Neural cell (in vitro differentiated cells): Measurements from ENCODE around the gene HNRNPF. TPM values are rescaled to one million over a fixed set of nuclear protein-coding genes. Genes with fewer than 3 reads are reported as not detected.
A peak's percentile ranks its signal among the peaks of the same experiment; 100 is the strongest.
"Not testable (repeated sequence)": the region's sequence is repeated elsewhere in the genome, so short reads cannot be mapped to it uniquely, and the experiment has no call there.

Source experiments
- H2AFZ ChIP-seq: fragments of 200-600, 300-800 bp; sonication (generic), shearing (Covaris generic); 2 replicates; pipeline ENCODE4 v1.6.0; 2014; ENCODE audit warnings: low read depth, mild to moderate bottlenecking, antibody characterized with exemption, low read length, moderate library complexity
- H3F3A ChIP-seq: fragments of 200-600 bp; shearing (Covaris generic); 2 replicates; pipeline ENCODE4 v1.6.1; 2016; ENCODE audit warnings: mild to moderate bottlenecking, moderate library complexity, mixed read lengths, antibody characterized with exemption, low read length; ENCODE audit not compliant: insufficient read depth, poor library complexity, severe bottlenecking
- H3K27ac ChIP-seq: fragments of 200-600, 300-800 bp; sonication (generic), shearing (Covaris generic); 2 replicates; pipeline ENCODE4 v1.5.1; 2014; ENCODE audit warnings: mild to moderate bottlenecking, low read length, moderate library complexity
- H3K27me3 ChIP-seq: fragments of 300-800, 200-600 bp; sonication (generic), shearing (Covaris generic); 2 replicates; pipeline ENCODE4 v1.6.0; 2014; ENCODE audit warnings: mild to moderate bottlenecking, low read depth, low read length, moderate library complexity; ENCODE audit not compliant: insufficient read depth
- H3K36me3 ChIP-seq: fragments of 300-800, 200-600 bp; sonication (generic), shearing (Covaris generic); 2 replicates; pipeline ENCODE4 v1.5.1; 2014; ENCODE audit warnings: mild to moderate bottlenecking, antibody characterized with exemption, low read length, moderate library complexity; ENCODE audit not compliant: insufficient read depth
- H3K4me2 ChIP-seq: fragments of 300-800, 200-600 bp; sonication (generic), shearing (Covaris generic); 2 replicates; pipeline ENCODE4 v1.6.0; 2014; ENCODE audit warnings: mild to moderate bottlenecking, low read length
- H3K4me3 ChIP-seq: fragments of 300-800, 200-600 bp; sonication (generic), shearing (Covaris generic); 2 replicates; pipeline ENCODE4 v1.5.1; 2014; ENCODE audit warnings: mild to moderate bottlenecking, low read length, moderate library complexity
- H3K79me2 ChIP-seq: fragments of 200-600 bp; shearing (Covaris generic); replicated peaks from 2 replicates; pipeline ENCODE4 v1.6.0; 2014; ENCODE audit warnings: mild to moderate bottlenecking, low read length, moderate library complexity; ENCODE audit not compliant: insufficient read depth
- H3K9ac ChIP-seq: fragments of 300-800, 200-600 bp; sonication (generic), shearing (Covaris generic); 2 replicates; pipeline ENCODE4 v1.6.1; 2016; ENCODE audit warnings: mild to moderate bottlenecking, low read length, mixed read lengths
- H3K9me2 ChIP-seq: fragments of 200-600 bp; shearing (Covaris generic); 2 replicates; pipeline ENCODE4 v1.6.1; 2016; ENCODE audit warnings: mild to moderate bottlenecking, low read length, mixed read lengths; ENCODE audit not compliant: insufficient read depth
- H3K9me3 ChIP-seq: fragments of 200-600, 300-800 bp; sonication (generic), shearing (Covaris generic); 2 replicates; pipeline ENCODE4 v1.6.1; 2016; ENCODE audit warnings: mild to moderate bottlenecking, mixed run types, low read length, moderate library complexity, mixed read lengths
- H4K20me1 ChIP-seq: fragments of 200-600 bp; shearing (Covaris generic); 2 replicates; pipeline ENCODE4 v1.6.1; 2016; ENCODE audit warnings: mild to moderate bottlenecking, mixed run types; ENCODE audit not compliant: insufficient read depth
- EP300 ChIP-seq: fragments of 450-650 bp; conservative IDR thresholded peaks from 2 replicates; pipeline ENCODE4 v1.6.1; 2014; ENCODE audit warnings: antibody characterized with exemption, mild to moderate bottlenecking, moderate library complexity; ENCODE audit not compliant: poor library complexity, severe bottlenecking
- EZH2 ChIP-seq: fragments of 200-600, 300-800 bp; shearing (Covaris generic), sonication (generic); IDR thresholded peaks from 2 replicates; pipeline ENCODE4 v1.6.1; 2014; ENCODE audit warnings: antibody characterized with exemption, low read length, borderline replicate concordance, mild to moderate bottlenecking; ENCODE audit not compliant: insufficient read depth, poor library complexity, severe bottlenecking
- MXI1 ChIP-seq: fragments of 450-650 bp; conservative IDR thresholded peaks from 2 replicates; pipeline ENCODE4 v1.6.1; 2014; ENCODE audit warnings: antibody characterized with exemption, mild to moderate bottlenecking; ENCODE audit not compliant: poor library complexity, severe bottlenecking
- POLR2AphosphoS5 ChIP-seq: IDR thresholded peaks from 2 replicates; pipeline ENCODE4 v1.6.1; 2012
- RAD21 ChIP-seq: fragments of 450-650 bp; conservative IDR thresholded peaks from 2 replicates; pipeline ENCODE4 v1.6.1; 2014; ENCODE audit warnings: antibody characterized with exemption, mild to moderate bottlenecking, moderate library complexity
- SMC3 ChIP-seq: fragments of 450-650 bp; conservative IDR thresholded peaks from 2 replicates; pipeline ENCODE4 v1.6.1; 2014; ENCODE audit warnings: antibody characterized with exemption, mild to moderate bottlenecking, moderate library complexity; ENCODE audit not compliant: poor library complexity
- TAF1 ChIP-seq: IDR thresholded peaks from 2 replicates; pipeline ENCODE4 v1.6.1; 2012; ENCODE audit warnings: low read depth
- polyA plus RNA-seq: library from polyadenylated mRNA; depleted of rRNA; stranded (reverse); fragments of >200 nt; gene quantifications from 2 replicates; pipeline ENCODE4 v1.2.3, GENCODE V29; 2014
- TF ChIP-seq, protein P1 (sequence below): IDR thresholded peaks from 2 replicates; pipeline ENCODE4 v1.6.1; 2012; ENCODE audit warnings: borderline replicate concordance
- TF ChIP-seq, protein P2 (sequence below): fragments of 450-650 bp; IDR thresholded peaks from 2 replicates; pipeline ENCODE4 v1.5.1; 2014; ENCODE audit warnings: antibody characterized with exemption, mild to moderate bottlenecking, moderate library complexity; ENCODE audit not compliant: poor library complexity, severe bottlenecking

HNRNPF gene
- polyA plus RNA-seq, 1 donor from 2014 or later = 65.0 TPM

- no peak overlapping the region for H2AFZ ChIP-seq
- no peaks in the 10 kb centered on the region for H3K36me3 ChIP-seq
- TF ChIP-seq, protein P1, sequence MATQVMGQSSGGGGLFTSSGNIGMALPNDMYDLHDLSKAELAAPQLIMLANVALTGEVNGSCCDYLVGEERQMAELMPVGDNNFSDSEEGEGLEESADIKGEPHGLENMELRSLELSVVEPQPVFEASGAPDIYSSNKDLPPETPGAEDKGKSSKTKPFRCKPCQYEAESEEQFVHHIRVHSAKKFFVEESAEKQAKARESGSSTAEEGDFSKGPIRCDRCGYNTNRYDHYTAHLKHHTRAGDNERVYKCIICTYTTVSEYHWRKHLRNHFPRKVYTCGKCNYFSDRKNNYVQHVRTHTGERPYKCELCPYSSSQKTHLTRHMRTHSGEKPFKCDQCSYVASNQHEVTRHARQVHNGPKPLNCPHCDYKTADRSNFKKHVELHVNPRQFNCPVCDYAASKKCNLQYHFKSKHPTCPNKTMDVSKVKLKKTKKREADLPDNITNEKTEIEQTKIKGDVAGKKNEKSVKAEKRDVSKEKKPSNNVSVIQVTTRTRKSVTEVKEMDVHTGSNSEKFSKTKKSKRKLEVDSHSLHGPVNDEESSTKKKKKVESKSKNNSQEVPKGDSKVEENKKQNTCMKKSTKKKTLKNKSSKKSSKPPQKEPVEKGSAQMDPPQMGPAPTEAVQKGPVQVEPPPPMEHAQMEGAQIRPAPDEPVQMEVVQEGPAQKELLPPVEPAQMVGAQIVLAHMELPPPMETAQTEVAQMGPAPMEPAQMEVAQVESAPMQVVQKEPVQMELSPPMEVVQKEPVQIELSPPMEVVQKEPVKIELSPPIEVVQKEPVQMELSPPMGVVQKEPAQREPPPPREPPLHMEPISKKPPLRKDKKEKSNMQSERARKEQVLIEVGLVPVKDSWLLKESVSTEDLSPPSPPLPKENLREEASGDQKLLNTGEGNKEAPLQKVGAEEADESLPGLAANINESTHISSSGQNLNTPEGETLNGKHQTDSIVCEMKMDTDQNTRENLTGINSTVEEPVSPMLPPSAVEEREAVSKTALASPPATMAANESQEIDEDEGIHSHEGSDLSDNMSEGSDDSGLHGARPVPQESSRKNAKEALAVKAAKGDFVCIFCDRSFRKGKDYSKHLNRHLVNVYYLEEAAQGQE = no peak
- no peak for TF ChIP-seq EP300
- no peak for TF ChIP-seq SMC3
- TF ChIP-seq EZH2 = no peak
- TF ChIP-seq, protein P2, sequence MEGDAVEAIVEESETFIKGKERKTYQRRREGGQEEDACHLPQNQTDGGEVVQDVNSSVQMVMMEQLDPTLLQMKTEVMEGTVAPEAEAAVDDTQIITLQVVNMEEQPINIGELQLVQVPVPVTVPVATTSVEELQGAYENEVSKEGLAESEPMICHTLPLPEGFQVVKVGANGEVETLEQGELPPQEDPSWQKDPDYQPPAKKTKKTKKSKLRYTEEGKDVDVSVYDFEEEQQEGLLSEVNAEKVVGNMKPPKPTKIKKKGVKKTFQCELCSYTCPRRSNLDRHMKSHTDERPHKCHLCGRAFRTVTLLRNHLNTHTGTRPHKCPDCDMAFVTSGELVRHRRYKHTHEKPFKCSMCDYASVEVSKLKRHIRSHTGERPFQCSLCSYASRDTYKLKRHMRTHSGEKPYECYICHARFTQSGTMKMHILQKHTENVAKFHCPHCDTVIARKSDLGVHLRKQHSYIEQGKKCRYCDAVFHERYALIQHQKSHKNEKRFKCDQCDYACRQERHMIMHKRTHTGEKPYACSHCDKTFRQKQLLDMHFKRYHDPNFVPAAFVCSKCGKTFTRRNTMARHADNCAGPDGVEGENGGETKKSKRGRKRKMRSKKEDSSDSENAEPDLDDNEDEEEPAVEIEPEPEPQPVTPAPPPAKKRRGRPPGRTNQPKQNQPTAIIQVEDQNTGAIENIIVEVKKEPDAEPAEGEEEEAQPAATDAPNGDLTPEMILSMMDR = no peak
- no peak for TF ChIP-seq TAF1
- TF ChIP-seq RAD21 = no peak
- no peak for TF ChIP-seq POLR2AphosphoS5
- no peak for TF ChIP-seq MXI1
- peaks cover 25% of the 10 kb centered on the region for H3K79me2 ChIP-seq
- no peak overlapping the region for H3K27ac ChIP-seq
- H3K4me2 ChIP-seq = no peak overlapping the region
- no peaks in the 10 kb centered on the region for H4K20me1 ChIP-seq
- H3K9ac ChIP-seq = no peak overlapping the region
- no peaks in the 10 kb centered on the region for H3F3A ChIP-seq
- no peaks in the 10 kb centered on the region for H3K9me2 ChIP-seq
- no peaks in the 10 kb centered on the region for H3K27me3 ChIP-seq
- H3K9me3 ChIP-seq = no peaks in the 10 kb centered on the region
- peak overlapping the region; percentile 68 for H3K4me3 ChIP-seq
Observed at GRCh38 chr10:43394868-43395267, 14.1 kb downstream of the HNRNPF start.

DNA sequence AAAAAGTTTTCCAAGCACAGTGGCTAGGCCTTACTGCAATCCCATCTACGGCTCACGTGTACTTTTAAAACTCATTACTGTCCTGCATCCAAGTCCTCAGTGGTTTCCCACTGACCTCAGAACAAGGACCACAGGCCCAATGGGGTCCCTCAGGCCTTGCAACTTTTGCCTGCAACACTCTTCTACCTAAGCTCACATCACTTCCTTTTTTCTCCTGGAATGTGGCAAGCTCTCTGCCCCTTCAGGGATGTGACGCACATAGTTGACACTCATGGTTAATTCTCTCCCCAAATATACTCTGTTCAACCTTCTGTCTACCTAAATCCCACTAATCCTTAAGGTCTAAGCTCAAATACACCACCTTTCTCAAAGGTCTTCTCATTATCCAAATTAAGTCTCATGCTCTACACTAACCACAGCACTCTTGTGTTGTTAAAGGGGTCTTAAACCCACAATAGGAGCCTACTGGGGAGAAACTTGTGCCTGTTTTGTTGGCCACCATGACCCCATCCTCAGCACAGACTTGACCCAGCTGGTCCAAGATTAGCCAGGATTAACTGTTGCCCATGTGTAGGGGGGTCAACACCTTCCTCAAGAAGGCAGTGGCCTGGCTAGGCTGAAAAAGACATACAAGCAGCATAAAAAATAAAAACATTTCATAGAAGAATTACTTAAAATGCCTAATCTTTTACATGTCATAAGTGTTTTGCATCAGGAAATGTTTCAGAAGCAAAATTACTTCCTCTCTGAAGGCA is 15.2 kb downstream of the HNRNPF start:
- Histone ChIP-seq H3K9me3 (no peaks in the 10 kb centered on the region), H3K9me2 (no peaks in the 10 kb centered on the region), H3K27ac (no peak overlapping the region), H3K9ac (no peak overlapping the region), H3K27me3 (no peaks in the 10 kb centered on the region), H4K20me1 (no peaks in the 10 kb centered on the region), H2AFZ (no peak overlapping the region), H3K4me3 (no peak overlapping the region), H3K36me3 (no peaks in the 10 kb centered on the region), H3F3A (no peaks in the 10 kb centered on the region), H3K79me2 (peaks cover 14% of the 10 kb centered on the region), H3K4me2 (no peak overlapping the region)
- TF ChIP-seq MXI1 (no peak), EZH2 (no peak), EP300 (no peak), SMC3 (no peak), TAF1 (no peak), RAD21 (no peak), POLR2AphosphoS5 (no peak)
- TF ChIP-seq, protein P1 = no peak
- TF ChIP-seq, protein P2 = no peak

DNA sequence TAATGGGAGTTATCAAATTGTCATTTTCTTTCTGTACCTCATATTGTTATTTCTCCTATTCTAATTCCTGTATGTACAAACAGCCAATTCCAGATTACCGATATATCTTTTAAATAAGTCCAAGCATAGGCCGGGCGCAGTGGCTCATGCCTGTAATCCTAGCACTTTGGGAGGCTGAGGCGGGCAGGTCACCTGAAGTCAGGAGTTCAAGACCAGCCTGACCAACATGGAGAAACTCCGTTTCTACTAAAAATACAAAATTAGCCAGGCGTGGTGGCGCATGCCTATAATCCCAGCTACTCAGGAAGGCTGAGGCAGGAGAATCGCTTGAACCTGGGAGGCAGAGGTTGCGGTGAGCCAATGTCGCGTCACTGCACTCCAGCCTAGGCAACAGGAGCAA is 15.8 kb downstream of the HNRNPF start:
- H3K27me3 ChIP-seq, H3K4me3 ChIP-seq: not testable (repeated sequence)

More for the DNA sequence above, 15.8 kb downstream of the HNRNPF start:
- not testable (repeated sequence) for H3K9me2 ChIP-seq, H3F3A ChIP-seq, H3K9me3 ChIP-seq, H3K9ac ChIP-seq, H4K20me1 ChIP-seq, H3K27ac ChIP-seq, H2AFZ ChIP-seq, H3K36me3 ChIP-seq, H3K4me2 ChIP-seq
- H3K79me2 ChIP-seq = peaks cover 10% of the 10 kb centered on the region
